ENCODE results near the gene SCAP. TPM values are rescaled to one million over a fixed set of nuclear protein-coding genes. Genes with fewer than 3 reads are reported as not detected.

SCAP gene
- total and polyA plus RNA-seq, 2 of the 13 experiments (the other 11 are each of a cell fraction or from before 2014, with no cell fraction given): 40.4 to 53.3 TPM

DNA sequence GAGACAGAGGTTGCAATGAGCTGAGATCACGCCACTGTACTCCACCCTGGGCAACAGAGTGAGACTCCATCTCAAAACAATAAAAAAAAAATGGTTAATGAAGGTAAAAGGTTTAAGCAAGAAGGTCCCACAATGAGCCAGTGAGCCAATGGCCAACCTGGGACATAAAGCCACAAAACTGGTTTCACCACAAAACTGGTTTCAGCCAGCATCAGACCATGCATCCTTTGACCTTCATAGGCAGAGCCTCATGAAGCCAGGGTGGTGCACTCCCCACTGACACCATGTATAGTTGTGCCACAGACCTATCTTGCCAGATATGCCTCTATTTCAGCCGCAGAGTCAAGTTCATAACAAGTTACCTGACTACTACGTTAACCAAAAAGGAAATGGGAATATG, 41.9 kb downstream of the SCAP start:
- FAIRE-seq: no peak
- intact Hi-C loops (cut with micrococcal nuclease; ENCODE audit: unreplicated experiment): no loop called here
- no peak for DNase-seq (ENCODE audit: low spot score)
- WGBS (ENCODE audit: low lambda C conversion rate): 97% methylated on average over 3 of the region's 3 CpGs
- TF ChIP-seq ZNF34 (CRISPR knock-in tag; IDR thresholded peaks at IDR 0.05; ENCODE audit: borderline replicate concordance): no peak
- no peak for TF ChIP-seq FOXP1 (IDR thresholded peaks at IDR 0.05)
- TF ChIP-seq FOXP1 (CRISPR knock-in tag; IDR thresholded peaks at IDR 0.05): no peak
- no peak for TF ChIP-seq JUN (CRISPR knock-in tag; IDR thresholded peaks at IDR 0.05)
- TF ChIP-seq, protein P1, sequence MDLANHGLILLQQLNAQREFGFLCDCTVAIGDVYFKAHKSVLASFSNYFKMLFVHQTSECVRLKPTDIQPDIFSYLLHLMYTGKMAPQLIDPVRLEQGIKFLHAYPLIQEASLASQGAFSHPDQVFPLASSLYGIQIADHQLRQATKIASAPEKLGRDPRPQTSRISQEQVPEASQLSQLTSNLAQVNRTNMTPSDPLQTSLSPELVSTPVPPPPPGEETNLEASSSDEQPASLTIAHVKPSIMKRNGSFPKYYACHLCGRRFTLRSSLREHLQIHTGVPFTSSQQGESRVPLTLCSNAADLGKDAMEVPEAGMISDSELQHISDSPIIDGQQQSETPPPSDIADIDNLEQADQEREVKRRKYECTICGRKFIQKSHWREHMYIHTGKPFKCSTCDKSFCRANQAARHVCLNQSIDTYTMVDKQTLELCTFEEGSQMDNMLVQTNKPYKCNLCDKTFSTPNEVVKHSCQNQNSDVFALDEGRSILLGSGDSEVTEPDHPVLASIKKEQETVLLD (CRISPR knock-in tag; IDR thresholded peaks at IDR 0.05; ENCODE audit: low read depth): no peak
- no peak for TF ChIP-seq SMARCE1 (IDR thresholded peaks at IDR 0.05; ENCODE audit: borderline replicate concordance)
- TF ChIP-seq RFXAP (CRISPR knock-in tag; IDR thresholded peaks at IDR 0.05; ENCODE audit: borderline replicate concordance): no peak
- no peak for TF ChIP-seq HDAC1 (CRISPR knock-in tag; IDR thresholded peaks at IDR 0.05)
- TF ChIP-seq, protein P2, sequence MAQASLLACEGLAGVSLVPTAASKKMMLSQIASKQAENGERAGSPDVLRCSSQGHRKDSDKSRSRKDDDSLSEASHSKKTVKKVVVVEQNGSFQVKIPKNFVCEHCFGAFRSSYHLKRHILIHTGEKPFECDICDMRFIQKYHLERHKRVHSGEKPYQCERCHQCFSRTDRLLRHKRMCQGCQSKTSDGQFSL (CRISPR knock-in tag; IDR thresholded peaks at IDR 0.05): no peak
- no peak for TF ChIP-seq PHF20 (CRISPR knock-in tag; IDR thresholded peaks at IDR 0.05)
- TF ChIP-seq, protein P3, sequence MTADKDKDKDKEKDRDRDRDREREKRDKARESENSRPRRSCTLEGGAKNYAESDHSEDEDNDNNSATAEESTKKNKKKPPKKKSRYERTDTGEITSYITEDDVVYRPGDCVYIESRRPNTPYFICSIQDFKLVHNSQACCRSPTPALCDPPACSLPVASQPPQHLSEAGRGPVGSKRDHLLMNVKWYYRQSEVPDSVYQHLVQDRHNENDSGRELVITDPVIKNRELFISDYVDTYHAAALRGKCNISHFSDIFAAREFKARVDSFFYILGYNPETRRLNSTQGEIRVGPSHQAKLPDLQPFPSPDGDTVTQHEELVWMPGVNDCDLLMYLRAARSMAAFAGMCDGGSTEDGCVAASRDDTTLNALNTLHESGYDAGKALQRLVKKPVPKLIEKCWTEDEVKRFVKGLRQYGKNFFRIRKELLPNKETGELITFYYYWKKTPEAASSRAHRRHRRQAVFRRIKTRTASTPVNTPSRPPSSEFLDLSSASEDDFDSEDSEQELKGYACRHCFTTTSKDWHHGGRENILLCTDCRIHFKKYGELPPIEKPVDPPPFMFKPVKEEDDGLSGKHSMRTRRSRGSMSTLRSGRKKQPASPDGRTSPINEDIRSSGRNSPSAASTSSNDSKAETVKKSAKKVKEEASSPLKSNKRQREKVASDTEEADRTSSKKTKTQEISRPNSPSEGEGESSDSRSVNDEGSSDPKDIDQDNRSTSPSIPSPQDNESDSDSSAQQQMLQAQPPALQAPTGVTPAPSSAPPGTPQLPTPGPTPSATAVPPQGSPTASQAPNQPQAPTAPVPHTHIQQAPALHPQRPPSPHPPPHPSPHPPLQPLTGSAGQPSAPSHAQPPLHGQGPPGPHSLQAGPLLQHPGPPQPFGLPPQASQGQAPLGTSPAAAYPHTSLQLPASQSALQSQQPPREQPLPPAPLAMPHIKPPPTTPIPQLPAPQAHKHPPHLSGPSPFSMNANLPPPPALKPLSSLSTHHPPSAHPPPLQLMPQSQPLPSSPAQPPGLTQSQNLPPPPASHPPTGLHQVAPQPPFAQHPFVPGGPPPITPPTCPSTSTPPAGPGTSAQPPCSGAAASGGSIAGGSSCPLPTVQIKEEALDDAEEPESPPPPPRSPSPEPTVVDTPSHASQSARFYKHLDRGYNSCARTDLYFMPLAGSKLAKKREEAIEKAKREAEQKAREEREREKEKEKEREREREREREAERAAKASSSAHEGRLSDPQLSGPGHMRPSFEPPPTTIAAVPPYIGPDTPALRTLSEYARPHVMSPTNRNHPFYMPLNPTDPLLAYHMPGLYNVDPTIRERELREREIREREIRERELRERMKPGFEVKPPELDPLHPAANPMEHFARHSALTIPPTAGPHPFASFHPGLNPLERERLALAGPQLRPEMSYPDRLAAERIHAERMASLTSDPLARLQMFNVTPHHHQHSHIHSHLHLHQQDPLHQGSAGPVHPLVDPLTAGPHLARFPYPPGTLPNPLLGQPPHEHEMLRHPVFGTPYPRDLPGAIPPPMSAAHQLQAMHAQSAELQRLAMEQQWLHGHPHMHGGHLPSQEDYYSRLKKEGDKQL (CRISPR knock-in tag; IDR thresholded peaks at IDR 0.05; ENCODE audit: low read depth): no peak
- TF ChIP-seq, protein P4, sequence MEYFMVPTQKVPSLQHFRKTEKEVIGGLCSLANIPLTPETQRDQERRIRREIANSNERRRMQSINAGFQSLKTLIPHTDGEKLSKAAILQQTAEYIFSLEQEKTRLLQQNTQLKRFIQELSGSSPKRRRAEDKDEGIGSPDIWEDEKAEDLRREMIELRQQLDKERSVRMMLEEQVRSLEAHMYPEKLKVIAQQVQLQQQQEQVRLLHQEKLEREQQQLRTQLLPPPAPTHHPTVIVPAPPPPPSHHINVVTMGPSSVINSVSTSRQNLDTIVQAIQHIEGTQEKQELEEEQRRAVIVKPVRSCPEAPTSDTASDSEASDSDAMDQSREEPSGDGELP (IDR thresholded peaks at IDR 0.05; ENCODE audit: borderline replicate concordance, low read depth): no peak
- TF ChIP-seq ETV5 (CRISPR knock-in tag; IDR thresholded peaks at IDR 0.05; ENCODE audit: borderline replicate concordance): no peak
- no peak for TF ChIP-seq TRIM24 (CRISPR knock-in tag; IDR thresholded peaks at IDR 0.05)
- TF ChIP-seq EP300 (IDR thresholded peaks at IDR 0.05; ENCODE audit: low read depth in 2 of 2, low read length in 2 of 2): no peak
- TF ChIP-seq EP300 (CRISPR knock-in tag; IDR thresholded peaks at IDR 0.05; ENCODE audit: borderline replicate concordance): no peak
- no peak for ATAC-seq
- H3K4me1 ChIP-seq (ENCODE audit: insufficient read depth, low read length): peaks cover 31% of the 10 kb centered on the region
- no peaks in the 10 kb centered on the region for H4K20me1 ChIP-seq (ENCODE audit: insufficient read depth, low read length)
- ChIA-PET CTCF (ENCODE audit: low intra/inter-chr PET ratio, low total read pairs) (no interaction called here), POLR2A (no interaction called here)
- no peaks in the 10 kb centered on the region for H3K9me3 ChIP-seq (ENCODE audit: low read length)
- H3K27me3 ChIP-seq (ENCODE audit: control insufficient read depth in 1 of 2, insufficient read depth in 2 of 2, low read length in 2 of 2): no peaks in the 10 kb centered on the region
- H3K79me2 ChIP-seq (ENCODE audit: insufficient read depth, low read length): no peaks in the 10 kb centered on the region
- BruUV-seq (replicated peaks): no TSS peak
- H3K36me3 ChIP-seq (replicated peaks in 1 of 2; ENCODE audit: control insufficient read depth in 1 of 2, insufficient read depth in 2 of 2, low read length in 2 of 2): peaks cover 15 to 41% of the 10 kb centered on the region in 2 experiments
- H3K27ac ChIP-seq (ENCODE audit: extremely low read length, insufficient read depth, low read length): no peak overlapping the region
- no peak overlapping the region for H3K4me3 ChIP-seq (replicated peaks in 1 of 3; ENCODE audit: insufficient read depth in 1 of 3, low read depth in 2 of 3, low read length in 3 of 3)
- in situ Hi-C loops (cut with HindIII; ENCODE audit: extremely low pct_ligation_motif_present, low pct_unique_long_range_greater_than_20kb): no loop called here
- H3K9ac ChIP-seq (ENCODE audit: insufficient read depth, low read depth, low read length): no peak overlapping the region
- H2AFZ ChIP-seq (ENCODE audit: low read length): no peak overlapping the region
- no peak overlapping the region for H3K4me2 ChIP-seq (ENCODE audit: low read depth, low read length)

All from HepG2 (cell line).